Tibial artery (tissue), 4 donors: Measurements from ENCODE around the gene GLYATL3.
"Not testable (repeated sequence)": the region's sequence is repeated elsewhere in the genome, so short reads cannot be mapped to it uniquely, and the experiment has no call there.

Source experiments
- DNase-seq, 2 donors: peaks; one replicate each; pipeline ENCODE4 v3.0.0-alpha.2; 2019
- H3K27ac ChIP-seq, 2 donors: fragments of 200-600 bp; sonication (generic) in 1 of 2; 1 replicate in 1 of 2; 2 replicates in 1 of 2; pipeline ENCODE4 v1.5.1; 2018 to 2019; ENCODE audit warnings: mild to moderate bottlenecking in 1 of 2
- H3K27me3 ChIP-seq, 2 donors: fragments of 200-600 bp; sonication (generic) in 1 of 2; one replicate each; pipeline versions ENCODE4 v1.5.1 to v1.6.0; 2016 to 2019
- H3K36me3 ChIP-seq, 3 donors: fragments of 200-600 bp; sonication (generic) in 2 of 3; one replicate each; pipeline ENCODE4 v1.5.1; 2016 to 2019; ENCODE audit warnings: mild to moderate bottlenecking in 2 of 3
- H3K4me1 ChIP-seq, 4 donors: fragments of 200-600 bp; sonication (generic) in 2 of 4; 1 replicate in 3 of 4; 2 replicates in 1 of 4; pipeline ENCODE4 v1.5.1; 2016 to 2019
- H3K4me3 ChIP-seq, 2 donors: fragments of 200-600 bp; sonication (generic) in 1 of 2; 1 replicate in 1 of 2; 2 replicates in 1 of 2; pipeline ENCODE4 v1.5.1; 2018 to 2019; ENCODE audit warnings: mild to moderate bottlenecking in 2 of 2
- H3K9me3 ChIP-seq, 3 donors: fragments of 200-600 bp; sonication (generic) in 1 of 3; one replicate each; pipeline ENCODE4 v1.5.1; 2016 to 2019
- intact Hi-C: fragments of 100-400 bp; cut with DNase I; formaldehyde crosslinking; loops from one replicate; pipeline ENCODE4 v1.15.0; 2023; ENCODE audit warnings: low total_unique reads
- TF ChIP-seq, protein P1 (sequence below), 2 experiments: fragments of 200-600 bp in 1 of 2; fragments of 450-650 bp in 1 of 2; IDR thresholded peaks; one replicate each; pipeline ENCODE4 v1.5.1; 2017 to 2019; ENCODE audit warnings: antibody characterized with exemption in 2 of 2, mild to moderate bottlenecking in 1 of 2, moderate library complexity in 1 of 2

The GLYATL3 gene

GRCh38 chr6:49462599-49462926, 37.2 kb upstream of the GLYATL3 start:
- H3K4me1 ChIP-seq, result peaks cover 0 to 47% (median 20%) of the 10 kb centered on the region in 4 donors
- peak overlapping the region; percentile 86 to 87 for H3K27ac ChIP-seq
- H3K9me3 ChIP-seq, result no peaks in the 10 kb centered on the region
- H3K4me3 ChIP-seq, result peak overlapping the region; percentile 61 to 71
- intact Hi-C loops, result no loop called here
- peaks cover 3 to 14% (median 6%) of the 10 kb centered on the region in 3 donors for H3K36me3 ChIP-seq
- H3K27me3 ChIP-seq, result no peaks in the 10 kb centered on the region
- no peak for DNase-seq
- TF ChIP-seq, protein P1, sequence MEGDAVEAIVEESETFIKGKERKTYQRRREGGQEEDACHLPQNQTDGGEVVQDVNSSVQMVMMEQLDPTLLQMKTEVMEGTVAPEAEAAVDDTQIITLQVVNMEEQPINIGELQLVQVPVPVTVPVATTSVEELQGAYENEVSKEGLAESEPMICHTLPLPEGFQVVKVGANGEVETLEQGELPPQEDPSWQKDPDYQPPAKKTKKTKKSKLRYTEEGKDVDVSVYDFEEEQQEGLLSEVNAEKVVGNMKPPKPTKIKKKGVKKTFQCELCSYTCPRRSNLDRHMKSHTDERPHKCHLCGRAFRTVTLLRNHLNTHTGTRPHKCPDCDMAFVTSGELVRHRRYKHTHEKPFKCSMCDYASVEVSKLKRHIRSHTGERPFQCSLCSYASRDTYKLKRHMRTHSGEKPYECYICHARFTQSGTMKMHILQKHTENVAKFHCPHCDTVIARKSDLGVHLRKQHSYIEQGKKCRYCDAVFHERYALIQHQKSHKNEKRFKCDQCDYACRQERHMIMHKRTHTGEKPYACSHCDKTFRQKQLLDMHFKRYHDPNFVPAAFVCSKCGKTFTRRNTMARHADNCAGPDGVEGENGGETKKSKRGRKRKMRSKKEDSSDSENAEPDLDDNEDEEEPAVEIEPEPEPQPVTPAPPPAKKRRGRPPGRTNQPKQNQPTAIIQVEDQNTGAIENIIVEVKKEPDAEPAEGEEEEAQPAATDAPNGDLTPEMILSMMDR (IDR thresholded peaks at IDR 0.05), result no peak

- Histone ChIP-seq H3K4me1 (peaks cover 0 to 47% (median 20%) of the 10 kb centered on the region in 4 donors), H3K4me3 (peak within 1 kb of the TSS; percentile 61 to 71), H3K27me3 (no peaks in the 10 kb centered on the region), H3K9me3 (no peaks in the 10 kb centered on the region), H3K36me3 (peaks cover 0 to 9% (median 3%) of the 10 kb centered on the region in 3 donors), H3K27ac (peak within 1 kb of the TSS; percentile 86 to 87)
- TF ChIP-seq, protein P1 (IDR thresholded peaks at IDR 0.05), result no peak
- intact Hi-C loops, result no loop called here
- peak; percentile 95 to 97 for DNase-seq
Observed at GRCh38 chr6:49462927-49463611, 36.7 kb upstream of the GLYATL3 start, which contains the start of the genes CENPQ and MMUT. Gene CENPQ, plus strand, starts transcription at chr6:49463370. Its CDS starts 6,807 bp downstream, at chr6:49470177. Gene MMUT, minus strand, starts transcription at chr6:49463253. Its CDS starts 3,787 bp downstream, at chr6:49459466.

DNA sequence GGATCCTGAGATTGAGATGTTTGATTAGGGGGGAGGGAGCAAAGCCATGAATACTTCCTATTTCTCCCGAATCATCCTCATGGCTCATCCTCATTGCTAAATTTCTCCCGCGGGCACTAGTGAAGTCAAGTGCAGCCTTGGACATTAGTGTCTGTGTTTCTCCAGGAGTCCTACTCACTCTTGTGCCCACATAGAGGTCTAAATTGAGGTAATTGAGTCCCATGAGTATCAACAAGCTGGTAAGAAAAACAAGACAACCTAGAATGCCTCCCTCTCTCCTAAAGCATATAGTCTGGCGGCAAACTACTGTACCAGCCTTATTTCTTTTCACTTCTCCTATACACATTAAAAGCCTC, 36.1 kb upstream of the GLYATL3 start:
- peak overlapping the region; percentile 61 to 71 for H3K4me3 ChIP-seq
- intact Hi-C loops, result no loop called here
- peaks cover 0 to 7% (median 3%) of the 10 kb centered on the region in 3 donors for H3K36me3 ChIP-seq
- H3K4me1 ChIP-seq, result peaks cover 0 to 46% (median 20%) of the 10 kb centered on the region in 4 donors
- H3K9me3 ChIP-seq, result no peaks in the 10 kb centered on the region
- DNase-seq, result no peak
- H3K27ac ChIP-seq, result peak overlapping the region; percentile 86 to 87
- H3K27me3 ChIP-seq, result no peaks in the 10 kb centered on the region
- TF ChIP-seq, protein P1 (IDR thresholded peaks at IDR 0.05), result no peak

DNA sequence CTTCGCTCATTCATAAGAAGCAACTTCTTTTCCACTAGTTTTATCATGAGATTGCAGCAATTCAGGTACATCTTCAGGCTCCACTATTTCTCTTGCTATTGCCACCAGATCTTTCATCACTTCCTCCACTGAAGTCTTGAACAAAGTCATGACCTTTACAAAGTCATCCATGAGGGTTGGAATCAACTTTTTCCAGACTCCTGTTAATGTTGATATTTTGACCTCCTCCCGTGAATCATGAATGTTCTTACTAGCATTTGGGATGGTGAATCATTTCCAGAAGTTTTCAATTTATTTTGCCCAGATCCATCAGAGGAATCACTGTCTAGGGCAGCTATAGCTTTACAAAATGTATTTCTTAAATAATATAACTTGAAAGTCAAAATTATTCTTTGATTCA, 35.0 kb upstream of the GLYATL3 start:
- TF ChIP-seq, protein P1 (IDR thresholded peaks at IDR 0.05), result no peak
- no peak for DNase-seq
- intact Hi-C loops, result no loop called here
- Histone ChIP-seq H3K4me3 (no peak overlapping the region), H3K27me3 (no peaks in the 10 kb centered on the region), H3K4me1 (peaks cover 0 to 35% (median 16%) of the 10 kb centered on the region in 4 donors), H3K27ac (no peak overlapping the region), H3K36me3 (no peaks in the 10 kb centered on the region), H3K9me3 (no peaks in the 10 kb centered on the region)

DNA sequence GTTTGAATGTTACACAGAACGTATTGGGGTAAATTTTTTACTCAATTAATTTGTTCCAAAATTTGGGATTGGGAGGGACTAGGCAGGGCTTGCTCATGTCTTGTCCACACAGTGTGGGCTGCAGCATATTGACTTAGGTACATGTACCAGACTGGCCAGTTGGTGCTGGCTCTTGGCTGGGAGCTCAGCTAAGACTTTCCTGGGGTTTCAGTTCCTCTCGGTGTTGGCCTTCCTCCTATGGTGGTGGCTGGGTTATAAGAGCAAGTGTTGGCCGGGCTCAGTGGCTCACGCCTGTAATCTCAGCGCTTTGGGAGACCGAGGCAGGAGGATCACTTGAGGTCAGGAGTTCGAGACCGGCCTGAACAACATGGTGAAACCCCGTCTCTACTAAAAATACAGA, 31.7 kb upstream of the GLYATL3 start:
- no peaks in the 10 kb centered on the region for H3K9me3 ChIP-seq
- H3K36me3 ChIP-seq, result peaks cover 2 to 10% (median 9%) of the 10 kb centered on the region in 3 donors
- H3K4me3 ChIP-seq, result no peak overlapping the region
- H3K27ac ChIP-seq, result no peak overlapping the region
- peaks cover 0 to 10% (median 6%) of the 10 kb centered on the region in 4 donors for H3K4me1 ChIP-seq
- no peaks in the 10 kb centered on the region for H3K27me3 ChIP-seq
- TF ChIP-seq, protein P1 (IDR thresholded peaks at IDR 0.05), result no peak
- intact Hi-C loops, result no loop called here
- no peak for DNase-seq

DNA sequence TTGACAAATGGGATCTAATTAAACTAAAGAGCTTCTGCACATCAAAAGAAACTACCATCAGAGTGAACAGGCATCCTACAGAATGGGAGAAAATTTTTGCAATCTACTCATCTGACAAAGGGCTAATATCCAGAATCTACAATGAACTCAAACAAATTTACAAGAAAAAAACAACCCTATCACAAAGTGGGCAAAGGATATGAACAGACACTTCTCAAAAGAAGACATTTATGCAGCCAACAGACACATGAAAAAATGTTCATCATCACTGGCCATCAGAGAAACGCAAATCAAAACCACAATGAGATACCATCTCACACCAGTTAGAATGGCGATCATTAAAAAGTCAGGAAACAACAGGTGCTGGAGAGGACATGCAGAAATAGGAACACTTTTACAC, 23.2 kb upstream of the GLYATL3 start:
- H3K27me3 ChIP-seq, intact Hi-C loops, H3K4me3 ChIP-seq, H3K4me1 ChIP-seq, DNase-seq, H3K27ac ChIP-seq, H3K9me3 ChIP-seq: not testable (repeated sequence)
- peaks cover 14 to 18% (median 17%) of the 10 kb centered on the region in 3 donors for H3K36me3 ChIP-seq
